HepG2 (cell line): ENCODE measurements around the gene PCNX4.

Source experiments
- DPF2 ChIP-seq: sonication (generic); formaldehyde crosslinking; IDR thresholded peaks from 2 replicates; pipeline ENCODE4 v1.4.0; 2020; ENCODE audit warnings: mild to moderate bottlenecking, low read depth, missing genetic modification reagents, borderline replicate concordance
- HMG20A ChIP-seq: IDR thresholded peaks from 2 replicates; pipeline ENCODE4 v1.6.1; 2016; ENCODE audit warnings: borderline replicate concordance
- HNRNPL ChIP-seq: fragments of 200-400 bp; formaldehyde crosslinking; IDR thresholded peaks from 2 replicates; pipeline ENCODE4 v1.6.1; 2017; ENCODE audit warnings: mild to moderate bottlenecking, low read depth, low read length
- KLF16 ChIP-seq, 2 experiments: sonication (generic) in 1 of 2; formaldehyde crosslinking in 1 of 2; IDR thresholded peaks; 2 replicates each; pipeline versions ENCODE4 v1.6.1 to v1.8.0; 2016 to 2023; ENCODE audit warnings: missing genetic modification reagents in 2 of 2, missing compliant biosample characterization in 1 of 2
- POLR2A ChIP-seq, 2 experiments: IDR thresholded peaks; 2 replicates each; pipeline ENCODE4 v1.6.1; 2011; ENCODE audit warnings: low read depth in 2 of 2, low read length in 2 of 2, mild to moderate bottlenecking in 1 of 2, moderate library complexity in 1 of 2; ENCODE audit not compliant: insufficient read depth in 1 of 2
- POLR2AphosphoS2 ChIP-seq: IDR thresholded peaks from 2 replicates; pipeline ENCODE4 v1.6.1; 2011; ENCODE audit warnings: low read depth, low read length, improper control_type of control experiment
- RELA ChIP-seq: sonication (generic); formaldehyde crosslinking; IDR thresholded peaks from 2 replicates; pipeline ENCODE4 v1.4.0; 2020; ENCODE audit warnings: missing genetic modification reagents
- TAF1 ChIP-seq: sonication (generic); formaldehyde crosslinking; IDR thresholded peaks from 2 replicates; pipeline ENCODE4 v1.4.0; 2020; ENCODE audit warnings: missing genetic modification reagents
- ZNF766 ChIP-seq: sonication (generic); formaldehyde crosslinking; IDR thresholded peaks from 2 replicates; pipeline ENCODE4 v1.5.0; 2020; ENCODE audit warnings: missing genetic modification reagents, borderline replicate concordance
- TF ChIP-seq, protein P1 (sequence below): sonication (generic); formaldehyde crosslinking; IDR thresholded peaks from 2 replicates; pipeline ENCODE4 v1.5.0; 2020; ENCODE audit warnings: mild to moderate bottlenecking, missing genetic modification reagents, moderate library complexity
- TF ChIP-seq, protein P2 (sequence below): sonication (generic); formaldehyde crosslinking; IDR thresholded peaks from 2 replicates; pipeline ENCODE4 v1.4.0; 2020; ENCODE audit warnings: missing genetic modification reagents
- TF ChIP-seq, protein P3 (sequence below): sonication (generic); formaldehyde crosslinking; IDR thresholded peaks from 2 replicates; pipeline ENCODE4 v1.4.0; 2020; ENCODE audit warnings: missing genetic modification reagents, low read depth, mild to moderate bottlenecking, borderline replicate concordance

DNA sequence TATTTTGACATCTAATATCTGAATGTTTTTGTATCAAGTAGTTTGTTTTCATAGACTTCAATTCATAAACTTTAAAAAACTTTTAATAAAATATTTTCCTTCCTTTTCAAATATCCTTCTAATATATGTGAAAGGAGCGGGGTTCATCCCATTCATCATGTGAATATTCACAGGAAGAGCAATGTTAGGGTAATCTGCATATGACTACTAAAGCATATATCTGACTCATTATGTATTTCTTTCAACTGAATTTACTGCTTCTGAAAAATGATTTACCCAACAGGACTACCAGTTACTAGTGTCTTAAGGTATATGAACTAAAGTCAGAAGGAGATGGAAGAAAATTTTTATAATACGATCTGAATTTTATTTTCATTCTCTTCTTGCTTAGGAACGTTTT, 43.0 kb downstream of the PCNX4 start:
- TF ChIP-seq HMG20A (CRISPR knock-in tag) (no peak), KLF16 (CRISPR knock-in tag; IDR thresholded peaks at IDR 0.05) (no peak), POLR2A (IDR thresholded peaks at IDR 0.05; ENCODE audit: insufficient read depth in 1 of 2, low read depth in 2 of 2, low read length in 2 of 2) (no peak), DPF2 (no peak), TAF1 (no peak), ZNF766 (CRISPR knock-in tag) (no peak), RELA (no peak), POLR2AphosphoS2 (no peak), HNRNPL (no peak)
- TF ChIP-seq, protein P1, sequence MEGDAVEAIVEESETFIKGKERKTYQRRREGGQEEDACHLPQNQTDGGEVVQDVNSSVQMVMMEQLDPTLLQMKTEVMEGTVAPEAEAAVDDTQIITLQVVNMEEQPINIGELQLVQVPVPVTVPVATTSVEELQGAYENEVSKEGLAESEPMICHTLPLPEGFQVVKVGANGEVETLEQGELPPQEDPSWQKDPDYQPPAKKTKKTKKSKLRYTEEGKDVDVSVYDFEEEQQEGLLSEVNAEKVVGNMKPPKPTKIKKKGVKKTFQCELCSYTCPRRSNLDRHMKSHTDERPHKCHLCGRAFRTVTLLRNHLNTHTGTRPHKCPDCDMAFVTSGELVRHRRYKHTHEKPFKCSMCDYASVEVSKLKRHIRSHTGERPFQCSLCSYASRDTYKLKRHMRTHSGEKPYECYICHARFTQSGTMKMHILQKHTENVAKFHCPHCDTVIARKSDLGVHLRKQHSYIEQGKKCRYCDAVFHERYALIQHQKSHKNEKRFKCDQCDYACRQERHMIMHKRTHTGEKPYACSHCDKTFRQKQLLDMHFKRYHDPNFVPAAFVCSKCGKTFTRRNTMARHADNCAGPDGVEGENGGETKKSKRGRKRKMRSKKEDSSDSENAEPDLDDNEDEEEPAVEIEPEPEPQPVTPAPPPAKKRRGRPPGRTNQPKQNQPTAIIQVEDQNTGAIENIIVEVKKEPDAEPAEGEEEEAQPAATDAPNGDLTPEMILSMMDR (CRISPR knock-in tag), result no peak
- TF ChIP-seq, protein P2, sequence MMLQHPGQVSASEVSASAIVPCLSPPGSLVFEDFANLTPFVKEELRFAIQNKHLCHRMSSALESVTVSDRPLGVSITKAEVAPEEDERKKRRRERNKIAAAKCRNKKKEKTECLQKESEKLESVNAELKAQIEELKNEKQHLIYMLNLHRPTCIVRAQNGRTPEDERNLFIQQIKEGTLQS (CRISPR knock-in tag), result no peak
- TF ChIP-seq, protein P3, sequence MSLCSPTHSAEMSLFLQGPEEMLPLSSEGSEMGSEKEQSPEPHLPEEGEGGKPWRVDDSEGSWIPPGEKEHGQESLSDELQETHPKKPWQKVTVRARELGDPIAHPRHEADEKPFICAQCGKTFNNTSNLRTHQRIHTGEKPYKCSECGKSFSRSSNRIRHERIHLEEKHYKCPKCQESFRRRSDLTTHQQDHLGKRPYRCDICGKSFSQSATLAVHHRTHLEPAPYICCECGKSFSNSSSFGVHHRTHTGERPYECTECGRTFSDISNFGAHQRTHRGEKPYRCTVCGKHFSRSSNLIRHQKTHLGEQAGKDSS (CRISPR knock-in tag), result no peak
